GM11168 (cell line): ENCODE results near the gene ARF1.

Experiments
- in situ Hi-C: fragments of 300-500 bp; cut with MboI; formaldehyde crosslinking; loops from one replicate; pipeline ENCODE4 v1.12.0; 2022; ENCODE audit warnings: low sequenced_read_pairs; ENCODE audit not compliant: unreplicated experiment

Gene ARF1

GRCh38 chr1:228144193-228144992 is 61.9 kb downstream of the ARF1 start:
- in situ Hi-C loops: no loop called here

GRCh38 chr1:228144993-228145343 is 62.5 kb downstream of the ARF1 start:
- in situ Hi-C loops: no loop called here

- in situ Hi-C loops: no loop called here
These were observed 63.2 kb downstream of the ARF1 start for GRCh38 chr1:228145463-228146416.

GRCh38 chr1:228146417-228147150 is 64.1 kb downstream of the ARF1 start:
- in situ Hi-C loops: no loop called here

- in situ Hi-C loops: no loop called here
These were observed 64.7 kb downstream of the ARF1 start for GRCh38 chr1:228147151-228147693.

GRCh38 chr1:228147768-228148167 is 65.3 kb downstream of the ARF1 start:
- in situ Hi-C loops: no loop called here

- in situ Hi-C loops: no loop called here
These were observed 65.8 kb downstream of the ARF1 start for GRCh38 chr1:228148196-228148861.
